Measurements from ENCODE around the gene SH3GLB2. TPM values are rescaled to one million over a fixed set of nuclear protein-coding genes. Genes with fewer than 3 reads are reported as not detected.
A peak's percentile ranks its signal among the peaks of the same experiment; 100 is the strongest.

SH3GLB2 gene
- polyA plus RNA-seq, 2 of the 4 experiments (the other 2 are of a cell fraction): 28.3 to 42.6 TPM

GRCh38 chr9:129026442-129027223, 1.5 kb downstream of the SH3GLB2 start:
- ChIA-PET POLR2A (no interaction called here), CTCF (interaction anchor here (0.5 to 2.1 kb wide), 5 partner anchors 19 to 582 kb away, joined by 3 to 6 read pairs (median 3); no protein-coding TSS in a partner anchor)
- ATAC-seq (peak in 1 of 2 experiments; percentile 6; a peak in 2 of 6 replicates), FAIRE-seq (no peak), DNase-seq (ENCODE audit: low read depth in 1 of 2, low spot score in 1 of 2) (no peak)
- Histone ChIP-seq H3K27ac (peak overlapping the region in 1 of 2 experiments; percentile 93; a peak in 4 of 6 replicates), H3K4me3 (peak overlapping the region; percentile 83; the same call in 2 of the 3 replicates), H3K9me3 (no peaks in the 10 kb centered on the region), H3K4me1 (peaks cover 19% of the 10 kb centered on the region), H3K4me2 (peak overlapping the region; percentile 84)
- 67% methylated on average over 17 of the region's 17 CpGs for WGBS (ENCODE audit: missing lambda C conversion rate)
- TF ChIP-seq HMGXB4 (CRISPR knock-in tag; IDR thresholded peaks at IDR 0.05; ENCODE audit: borderline replicate concordance) (no peak), ZC3H11A (IDR thresholded peaks at IDR 0.05) (no peak), SMC3 (IDR thresholded peaks at IDR 0.05) (no peak), JUN (IDR thresholded peaks at IDR 0.05) (no peak), GATA3 (IDR thresholded peaks at IDR 0.05; ENCODE audit: borderline replicate concordance) (no peak), EP300 (IDR thresholded peaks at IDR 0.05) (no peak), BHLHE40 (IDR thresholded peaks at IDR 0.05; ENCODE audit: low read depth, low read length) (no peak), HES2 (IDR thresholded peaks at IDR 0.05) (no peak), REST (IDR thresholded peaks at IDR 0.05) (no peak), RCOR1 (IDR thresholded peaks at IDR 0.05; ENCODE audit: low read depth, low read length) (no peak), TFCP2L1 (CRISPR knock-in tag; IDR thresholded peaks at IDR 0.05) (no peak), CHD4 (IDR thresholded peaks at IDR 0.05; ENCODE audit: borderline replicate concordance) (no peak)

GRCh38 chr9:129023908-129024233, 4.3 kb downstream of the SH3GLB2 start:
- DNase-seq (ENCODE audit: low read depth in 1 of 2, low spot score in 1 of 2) (no peak), FAIRE-seq (no peak), ATAC-seq (no peak)
- ChIA-PET CTCF (interaction anchor here (0.5 to 12.3 kb wide), 6 partner anchors 10 to 108 kb away, joined by 3 to 136 read pairs (median 4); no protein-coding TSS in a partner anchor), POLR2A (no interaction called here)
- H3K4me3 ChIP-seq: no peak overlapping the region
- no peak overlapping the region for H3K4me2 ChIP-seq
- no peak overlapping the region for H3K27ac ChIP-seq
- no peaks in the 10 kb centered on the region for H3K9me3 ChIP-seq
- peaks cover 19% of the 10 kb centered on the region for H3K4me1 ChIP-seq
- WGBS (ENCODE audit: missing lambda C conversion rate): 74% methylated on average over 4 of the region's 4 CpGs
- no peak for TF ChIP-seq RNF2 (IDR thresholded peaks at IDR 0.05; ENCODE audit: borderline replicate concordance, low read depth)
- no peak for TF ChIP-seq CHD2 (IDR thresholded peaks at IDR 0.05; ENCODE audit: low read length, partially characterized antibody)
- TF ChIP-seq ZSCAN20 (CRISPR knock-in tag; IDR thresholded peaks at IDR 0.05): no peak
- no peak for TF ChIP-seq KDM5A (IDR thresholded peaks at IDR 0.05)
- no peak for TF ChIP-seq CTCF (IDR thresholded peaks at IDR 0.05)
- TF ChIP-seq MAZ (IDR thresholded peaks at IDR 0.05; ENCODE audit: borderline replicate concordance, low read depth, low read length): no peak
- TF ChIP-seq BHLHE40 (IDR thresholded peaks at IDR 0.05; ENCODE audit: low read depth, low read length): no peak
- no peak for TF ChIP-seq ZC3H11A (IDR thresholded peaks at IDR 0.05)
- no peak for TF ChIP-seq RAD21 (conservative IDR thresholded peaks at IDR 0.05 in 1 of 2, IDR thresholded peaks at IDR 0.05 in 1 of 2)
- TF ChIP-seq PBX3 (IDR thresholded peaks at IDR 0.05): no peak
- TF ChIP-seq HMGXB4 (CRISPR knock-in tag; IDR thresholded peaks at IDR 0.05; ENCODE audit: borderline replicate concordance): no peak
- no peak for TF ChIP-seq HES2 (IDR thresholded peaks at IDR 0.05)
